ENCODE data around the gene ACADM.

Gene ACADM

GRCh38 chr1:75722966-75723365, 1.5 kb upstream of the ACADM start:
- H3K4me3 ChIP-seq (replicated peaks in 1 of 2; ENCODE audit: low read depth in 2 of 2, low read length in 2 of 2): no peak overlapping the region
- no peak for TF ChIP-seq CTCF (IDR thresholded peaks at IDR 0.05; ENCODE audit: low read depth, low read length)
- DNase-seq (ENCODE audit: low read depth in 2 of 2): no peak

GRCh38 chr1:75723989-75724471, 479 bp upstream of the ACADM start:
- no peak for TF ChIP-seq CTCF (IDR thresholded peaks at IDR 0.05; ENCODE audit: low read depth, low read length)
- peak overlapping the region; percentile 74 to 86 for H3K4me3 ChIP-seq (replicated peaks in 1 of 2; ENCODE audit: low read depth in 2 of 2, low read length in 2 of 2)
- peak; percentile 80 to 88 for DNase-seq (ENCODE audit: low read depth in 2 of 2)

- peak overlapping the region; percentile 74 to 86 for H3K4me3 ChIP-seq (replicated peaks in 1 of 2; ENCODE audit: low read depth in 2 of 2, low read length in 2 of 2)
- peak; percentile 19 to 28 for DNase-seq (ENCODE audit: low read depth in 2 of 2)
- TF ChIP-seq CTCF (IDR thresholded peaks at IDR 0.05; ENCODE audit: low read depth, low read length): no peak
Measured at GRCh38 chr1:75725266-75725665, 757 bp downstream of the ACADM start.

GRCh38 chr1:75725861-75726361, 1.4 kb downstream of the ACADM start:
- H3K4me3 ChIP-seq (replicated peaks in 1 of 2; ENCODE audit: low read depth in 2 of 2, low read length in 2 of 2): peak overlapping the region; percentile 74 to 86
- DNase-seq (ENCODE audit: low read depth in 2 of 2): peak in 1 of 2 donors; percentile 8
- no peak for TF ChIP-seq CTCF (IDR thresholded peaks at IDR 0.05; ENCODE audit: low read depth, low read length)

- TF ChIP-seq CTCF (IDR thresholded peaks at IDR 0.05; ENCODE audit: low read depth, low read length): no peak
- no peak for DNase-seq (ENCODE audit: low read depth in 2 of 2)
Measured at GRCh38 chr1:75727571-75727970, 3.1 kb downstream of the ACADM start.

GRCh38 chr1:75730432-75730831, 5.9 kb downstream of the ACADM start:
- no peak for DNase-seq (ENCODE audit: low read depth in 2 of 2)
- H3K4me3 ChIP-seq (replicated peaks in 1 of 2; ENCODE audit: low read depth in 2 of 2, low read length in 2 of 2): no peak overlapping the region
- TF ChIP-seq CTCF (IDR thresholded peaks at IDR 0.05; ENCODE audit: low read depth, low read length): no peak

More at GRCh38 chr1:75727571-75727970, 3.1 kb downstream of the ACADM start:
- no peak overlapping the region for H3K4me3 ChIP-seq (replicated peaks in 1 of 2; ENCODE audit: low read depth in 2 of 2, low read length in 2 of 2)

- no peak for TF ChIP-seq CTCF (IDR thresholded peaks at IDR 0.05; ENCODE audit: low read depth, low read length)
- DNase-seq (ENCODE audit: low read depth in 2 of 2): peak in 1 of 2 donors; percentile 16
- no peak overlapping the region for H3K4me3 ChIP-seq (replicated peaks in 1 of 2; ENCODE audit: low read depth in 2 of 2, low read length in 2 of 2)
Measured at GRCh38 chr1:75731881-75732280, 7.4 kb downstream of the ACADM start.

All from cardiac fibroblast (primary cell).